ENCODE data around the gene SLX9. TPM values are rescaled to one million over a fixed set of nuclear protein-coding genes. Genes with fewer than 3 reads are reported as not detected.

Gene SLX9
- polyA plus RNA-seq, 1 of the 3 experiments (the other 2 are of a cell fraction), result 42.9 TPM

GRCh38 chr21:44985441-44986401 is 45.9 kb downstream of the SLX9 start (continued):
- TF ChIP-seq, protein P1, sequence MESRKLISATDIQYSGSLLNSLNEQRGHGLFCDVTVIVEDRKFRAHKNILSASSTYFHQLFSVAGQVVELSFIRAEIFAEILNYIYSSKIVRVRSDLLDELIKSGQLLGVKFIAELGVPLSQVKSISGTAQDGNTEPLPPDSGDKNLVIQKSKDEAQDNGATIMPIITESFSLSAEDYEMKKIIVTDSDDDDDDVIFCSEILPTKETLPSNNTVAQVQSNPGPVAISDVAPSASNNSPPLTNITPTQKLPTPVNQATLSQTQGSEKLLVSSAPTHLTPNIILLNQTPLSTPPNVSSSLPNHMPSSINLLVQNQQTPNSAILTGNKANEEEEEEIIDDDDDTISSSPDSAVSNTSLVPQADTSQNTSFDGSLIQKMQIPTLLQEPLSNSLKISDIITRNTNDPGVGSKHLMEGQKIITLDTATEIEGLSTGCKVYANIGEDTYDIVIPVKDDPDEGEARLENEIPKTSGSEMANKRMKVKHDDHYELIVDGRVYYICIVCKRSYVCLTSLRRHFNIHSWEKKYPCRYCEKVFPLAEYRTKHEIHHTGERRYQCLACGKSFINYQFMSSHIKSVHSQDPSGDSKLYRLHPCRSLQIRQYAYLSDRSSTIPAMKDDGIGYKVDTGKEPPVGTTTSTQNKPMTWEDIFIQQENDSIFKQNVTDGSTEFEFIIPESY (IDR thresholded peaks at IDR 0.05; ENCODE audit: borderline replicate concordance, low read depth), result no peak
- TF ChIP-seq GATA2 (CRISPR knock-in tag; IDR thresholded peaks at IDR 0.05) (no peak), SIN3A (IDR thresholded peaks at IDR 0.05; ENCODE audit: borderline replicate concordance, low read depth, low read length) (no peak), NFIC (IDR thresholded peaks at IDR 0.05; ENCODE audit: borderline replicate concordance) (no peak), FOXM1 (IDR thresholded peaks at IDR 0.05; ENCODE audit: low read depth) (no peak), TEAD4 (IDR thresholded peaks at IDR 0.05; ENCODE audit: borderline replicate concordance, insufficient read depth) (no peak)
- TF ChIP-seq, protein P2, sequence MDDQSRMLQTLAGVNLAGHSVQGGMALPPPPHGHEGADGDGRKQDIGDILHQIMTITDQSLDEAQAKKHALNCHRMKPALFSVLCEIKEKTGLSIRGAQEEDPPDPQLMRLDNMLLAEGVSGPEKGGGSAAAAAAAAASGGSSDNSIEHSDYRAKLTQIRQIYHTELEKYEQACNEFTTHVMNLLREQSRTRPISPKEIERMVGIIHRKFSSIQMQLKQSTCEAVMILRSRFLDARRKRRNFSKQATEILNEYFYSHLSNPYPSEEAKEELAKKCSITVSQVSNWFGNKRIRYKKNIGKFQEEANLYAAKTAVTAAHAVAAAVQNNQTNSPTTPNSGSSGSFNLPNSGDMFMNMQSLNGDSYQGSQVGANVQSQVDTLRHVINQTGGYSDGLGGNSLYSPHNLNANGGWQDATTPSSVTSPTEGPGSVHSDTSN (IDR thresholded peaks at IDR 0.05), result no peak
- TF ChIP-seq, protein P3, sequence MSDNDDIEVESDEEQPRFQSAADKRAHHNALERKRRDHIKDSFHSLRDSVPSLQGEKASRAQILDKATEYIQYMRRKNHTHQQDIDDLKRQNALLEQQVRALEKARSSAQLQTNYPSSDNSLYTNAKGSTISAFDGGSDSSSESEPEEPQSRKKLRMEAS (IDR thresholded peaks at IDR 0.05; ENCODE audit: low read depth), result no peak

- no peak for DNase-seq
- CTCF ChIA-PET, result interaction anchor here (0.9 to 5.4 kb wide), 5 partner anchors 37 to 152 kb away, joined by 3 to 40 read pairs (median 12); no protein-coding TSS in a partner anchor
- no peak for TF ChIP-seq YY1 (IDR thresholded peaks at IDR 0.05; ENCODE audit: low read depth)
- no peak for TF ChIP-seq POLR2AphosphoS5 (IDR thresholded peaks at IDR 0.05; ENCODE audit: low read depth, low read length)
- no peak for TF ChIP-seq SMC3 (IDR thresholded peaks at IDR 0.05; ENCODE audit: low read depth, low read length)
- no peak for TF ChIP-seq FOXJ3 (CRISPR knock-in tag; IDR thresholded peaks at IDR 0.05)
- no peak for TF ChIP-seq FOXM1 (IDR thresholded peaks at IDR 0.05; ENCODE audit: low read depth)
- TF ChIP-seq SIN3A (IDR thresholded peaks at IDR 0.05; ENCODE audit: borderline replicate concordance, low read depth, low read length), result no peak
- TF ChIP-seq MXI1 (IDR thresholded peaks at IDR 0.05; ENCODE audit: low read depth, low read length), result no peak
- TF ChIP-seq REST (IDR thresholded peaks at IDR 0.05; ENCODE audit: low read depth, low read length), result no peak
- TF ChIP-seq, protein P2 (IDR thresholded peaks at IDR 0.05), result no peak
- TF ChIP-seq, protein P1 (IDR thresholded peaks at IDR 0.05; ENCODE audit: borderline replicate concordance, low read depth), result no peak
- no peak for TF ChIP-seq GABPA (IDR thresholded peaks at IDR 0.05; ENCODE audit: low read depth)
Measured at GRCh38 chr21:44986471-44987291, 46.9 kb downstream of the SLX9 start.

More at GRCh38 chr21:44986471-44987291, 46.9 kb downstream of the SLX9 start:
- H3K9me3 ChIP-seq, result no peaks in the 10 kb centered on the region
- no peaks in the 10 kb centered on the region for H3K9me2 ChIP-seq
- POLR2A ChIA-PET, result no interaction called here
- no peak overlapping the region for H3K4me3 ChIP-seq (ENCODE audit: low read depth in 2 of 2, low read length in 1 of 2)
- no peak overlapping the region for H3K9ac ChIP-seq
- H3K4me1 ChIP-seq (ENCODE audit: control insufficient read depth in 1 of 2, insufficient read depth in 2 of 2, low read depth in 1 of 2, low read length in 1 of 2), result peaks cover 0 to 73% of the 10 kb centered on the region in 2 experiments; a peak in 3 of 4 replicates
- no peaks in the 10 kb centered on the region for H4K20me1 ChIP-seq (ENCODE audit: insufficient read depth)
- no peak overlapping the region for H3K4me2 ChIP-seq
- H2AFZ ChIP-seq (ENCODE audit: low read depth), result no peak overlapping the region
- peak overlapping the region in 1 of 2 experiments; percentile 75; a peak in 1 of 4 replicates for H3K27ac ChIP-seq (ENCODE audit: low read depth in 2 of 2, low read length in 1 of 2)
- H3F3A ChIP-seq (replicated peaks; ENCODE audit: insufficient read depth), result no peaks in the 10 kb centered on the region
- no peaks in the 10 kb centered on the region for H3K79me2 ChIP-seq (ENCODE audit: insufficient read depth)
- H3K36me3 ChIP-seq (replicated peaks in 1 of 2; ENCODE audit: control insufficient read depth in 1 of 2, insufficient read depth in 2 of 2, low read length in 1 of 2), result no peaks in the 10 kb centered on the region
- no peaks in the 10 kb centered on the region for H3K27me3 ChIP-seq (ENCODE audit: insufficient read depth)
- 72% methylated on average over 2 of the region's 23 CpGs for WGBS (ENCODE audit: low lambda C conversion rate)

Data from SK-N-SH (cell line).